ENCODE results near the gene OSBPL1A. TPM values are rescaled to one million over a fixed set of nuclear protein-coding genes. Genes with fewer than 3 reads are reported as not detected.

OSBPL1A gene
- total RNA-seq: 1 to 10 TPM; 1.3 to 2.7 (median 2.2) TPM

GRCh38 chr18:24397694-24398368 lies at the start of gene OSBPL1A:
Gene OSBPL1A, minus strand, starts transcription at chr18:24397824. Its CDS starts 20,291 bp downstream, at chr18:24377533.
- Mint-ChIP-seq H3K4me1 (ENCODE audit: low read depth) (peaks cover 34% of the 10 kb centered on the region), H3K4me3 (peak within 1 kb of the TSS; percentile 84), H3K36me3 (ENCODE audit: insufficient read depth) (no peaks in the 10 kb centered on the region), H3K9me3 (no peaks in the 10 kb centered on the region), H3K27me3 (ENCODE audit: low read depth) (peaks cover 18% of the 10 kb centered on the region)
- DNase-seq: peak; percentile 77
- peak; percentile 84 to 89 for ATAC-seq

- no peaks in the 10 kb centered on the region for H3K9me3 Mint-ChIP-seq
- DNase-seq: no peak
- H3K36me3 Mint-ChIP-seq (ENCODE audit: insufficient read depth): peaks cover 49% of the 10 kb centered on the region
- no peak for ATAC-seq
- H3K27me3 Mint-ChIP-seq (ENCODE audit: low read depth): no peaks in the 10 kb centered on the region
- no peak overlapping the region for H3K4me3 Mint-ChIP-seq
- H3K4me1 Mint-ChIP-seq (ENCODE audit: low read depth): peaks cover 4% of the 10 kb centered on the region
Measured at GRCh38 chr18:24446953-24447538, 49.4 kb upstream of the OSBPL1A start.

- DNase-seq: no peak
- H3K36me3 Mint-ChIP-seq (ENCODE audit: insufficient read depth): peaks cover 49% of the 10 kb centered on the region
- ATAC-seq: no peak
- peaks cover 4% of the 10 kb centered on the region for H3K4me1 Mint-ChIP-seq (ENCODE audit: low read depth)
- no peaks in the 10 kb centered on the region for H3K9me3 Mint-ChIP-seq
- H3K4me3 Mint-ChIP-seq: no peak overlapping the region
- no peaks in the 10 kb centered on the region for H3K27me3 Mint-ChIP-seq (ENCODE audit: low read depth)
Measured at GRCh38 chr18:24446453-24446852, 48.8 kb upstream of the OSBPL1A start.

GRCh38 chr18:24443870-24444269 lies 46.2 kb upstream of the OSBPL1A start:
- no peaks in the 10 kb centered on the region for H3K9me3 Mint-ChIP-seq
- DNase-seq: no peak
- no peak overlapping the region for H3K4me3 Mint-ChIP-seq
- ATAC-seq: no peak
- no peaks in the 10 kb centered on the region for H3K27me3 Mint-ChIP-seq (ENCODE audit: low read depth)
- H3K4me1 Mint-ChIP-seq (ENCODE audit: low read depth): peaks cover 4% of the 10 kb centered on the region
- H3K36me3 Mint-ChIP-seq (ENCODE audit: insufficient read depth): peaks cover 42% of the 10 kb centered on the region

- peaks cover 34% of the 10 kb centered on the region for H3K36me3 Mint-ChIP-seq (ENCODE audit: insufficient read depth)
- H3K4me3 Mint-ChIP-seq: no peak overlapping the region
- no peaks in the 10 kb centered on the region for H3K4me1 Mint-ChIP-seq (ENCODE audit: low read depth)
- ATAC-seq (peak in 1 of 2 donors; percentile 40), DNase-seq (no peak)
- H3K9me3 Mint-ChIP-seq: no peaks in the 10 kb centered on the region
- no peaks in the 10 kb centered on the region for H3K27me3 Mint-ChIP-seq (ENCODE audit: low read depth)
Measured at GRCh38 chr18:24436939-24437338, 39.3 kb upstream of the OSBPL1A start.

- ATAC-seq: no peak
Measured at GRCh38 chr18:24432618-24433017, 35.0 kb upstream of the OSBPL1A start.

GRCh38 chr18:24429188-24429587 lies 31.6 kb upstream of the OSBPL1A start:
- Mint-ChIP-seq H3K4me1 (ENCODE audit: low read depth) (peaks cover 21% of the 10 kb centered on the region), H3K4me3 (no peak overlapping the region), H3K27me3 (ENCODE audit: low read depth) (no peaks in the 10 kb centered on the region), H3K36me3 (ENCODE audit: insufficient read depth) (peaks cover 19% of the 10 kb centered on the region), H3K9me3 (peaks cover 5% of the 10 kb centered on the region)
- no peak for ATAC-seq
- DNase-seq: no peak

More at GRCh38 chr18:24432618-24433017, 35.0 kb upstream of the OSBPL1A start:
- Mint-ChIP-seq H3K4me1 (ENCODE audit: low read depth) (peaks cover 9% of the 10 kb centered on the region), H3K36me3 (ENCODE audit: insufficient read depth) (peaks cover 24% of the 10 kb centered on the region), H3K9me3 (no peaks in the 10 kb centered on the region), H3K4me3 (no peak overlapping the region), H3K27me3 (ENCODE audit: low read depth) (no peaks in the 10 kb centered on the region)
- DNase-seq: no peak

- peaks cover 5% of the 10 kb centered on the region for H3K9me3 Mint-ChIP-seq
- ATAC-seq (no peak), DNase-seq (no peak)
- peaks cover 19% of the 10 kb centered on the region for H3K36me3 Mint-ChIP-seq (ENCODE audit: insufficient read depth)
- peaks cover 2% of the 10 kb centered on the region for H3K27me3 Mint-ChIP-seq (ENCODE audit: low read depth)
- H3K4me3 Mint-ChIP-seq: no peak overlapping the region
- H3K4me1 Mint-ChIP-seq (ENCODE audit: low read depth): peaks cover 21% of the 10 kb centered on the region
Measured at GRCh38 chr18:24428709-24429108, 31.1 kb upstream of the OSBPL1A start.

GRCh38 chr18:24427484-24427883 lies 29.9 kb upstream of the OSBPL1A start:
- peaks cover 21% of the 10 kb centered on the region for H3K4me1 Mint-ChIP-seq (ENCODE audit: low read depth)
- peaks cover 13% of the 10 kb centered on the region for H3K27me3 Mint-ChIP-seq (ENCODE audit: low read depth)
- peaks cover 5% of the 10 kb centered on the region for H3K9me3 Mint-ChIP-seq
- peak overlapping the region; percentile 86 for H3K4me3 Mint-ChIP-seq
- no peak for ATAC-seq
- peaks cover 17% of the 10 kb centered on the region for H3K36me3 Mint-ChIP-seq (ENCODE audit: insufficient read depth)
- DNase-seq: no peak

- Mint-ChIP-seq H3K9me3 (peaks cover 5% of the 10 kb centered on the region), H3K36me3 (ENCODE audit: insufficient read depth) (peaks cover 14% of the 10 kb centered on the region), H3K27me3 (ENCODE audit: low read depth) (peaks cover 19% of the 10 kb centered on the region), H3K4me1 (ENCODE audit: low read depth) (peaks cover 21% of the 10 kb centered on the region), H3K4me3 (peak within 1 kb of the TSS; percentile 86)
- DNase-seq (peak; percentile 77), ATAC-seq (peak; percentile 93 to 95)
Measured at GRCh38 chr18:24426398-24427294, 29.0 kb upstream of the OSBPL1A start, which contains the start of gene IMPACT. Gene IMPACT, plus strand, starts transcription at chr18:24426670. Its CDS starts 87 bp downstream, at chr18:24426757.

GRCh38 chr18:24426073-24426397 lies 28.4 kb upstream of the OSBPL1A start:
- DNase-seq: no peak
- no peak for ATAC-seq
- H3K4me3 Mint-ChIP-seq: peak overlapping the region; percentile 72
- H3K27me3 Mint-ChIP-seq (ENCODE audit: low read depth): peaks cover 23% of the 10 kb centered on the region
- H3K36me3 Mint-ChIP-seq (ENCODE audit: insufficient read depth): peaks cover 11% of the 10 kb centered on the region
- peaks cover 21% of the 10 kb centered on the region for H3K4me1 Mint-ChIP-seq (ENCODE audit: low read depth)
- peaks cover 5% of the 10 kb centered on the region for H3K9me3 Mint-ChIP-seq

- Mint-ChIP-seq H3K4me1 (ENCODE audit: low read depth) (peaks cover 7% of the 10 kb centered on the region), H3K27me3 (ENCODE audit: low read depth) (peaks cover 50% of the 10 kb centered on the region), H3K4me3 (no peak overlapping the region), H3K9me3 (peaks cover 5% of the 10 kb centered on the region), H3K36me3 (ENCODE audit: insufficient read depth) (peaks cover 5% of the 10 kb centered on the region)
- ATAC-seq: no peak
- no peak for DNase-seq
Measured at GRCh38 chr18:24421831-24422230, 24.2 kb upstream of the OSBPL1A start.

- Mint-ChIP-seq H3K36me3 (ENCODE audit: insufficient read depth) (peaks cover 5% of the 10 kb centered on the region), H3K27me3 (ENCODE audit: low read depth) (peaks cover 50% of the 10 kb centered on the region), H3K4me3 (no peak overlapping the region), H3K9me3 (peaks cover 2% of the 10 kb centered on the region), H3K4me1 (ENCODE audit: low read depth) (peaks cover under 1% of the 10 kb centered on the region)
- DNase-seq (no peak), ATAC-seq (no peak)
Measured at GRCh38 chr18:24420551-24420950, 22.9 kb upstream of the OSBPL1A start.

GRCh38 chr18:24417480-24417879 lies 19.9 kb upstream of the OSBPL1A start:
- ATAC-seq (no peak), DNase-seq (no peak)
- H3K4me3 Mint-ChIP-seq: no peak overlapping the region
- peaks cover 13% of the 10 kb centered on the region for H3K4me1 Mint-ChIP-seq (ENCODE audit: low read depth)
- H3K36me3 Mint-ChIP-seq (ENCODE audit: insufficient read depth): peaks cover 3% of the 10 kb centered on the region
- peaks cover 39% of the 10 kb centered on the region for H3K27me3 Mint-ChIP-seq (ENCODE audit: low read depth)
- peaks cover 4% of the 10 kb centered on the region for H3K9me3 Mint-ChIP-seq

All from activated T-cell treated with anti-CD3 and anti-CD28 coated beads, Interleukin-2, amount 50 U/mL, for 4 hours (primary cell).